ENCODE results near the gene DOCK7. TPM values are rescaled to one million over a fixed set of nuclear protein-coding genes. Genes with fewer than 3 reads are reported as not detected.
A peak's percentile ranks its signal among the peaks of the same experiment; 100 is the strongest.

DOCK7 gene
- total and polyA plus RNA-seq, 5 donors = 4.2 to 17.9 (median 12.6) TPM

DNA sequence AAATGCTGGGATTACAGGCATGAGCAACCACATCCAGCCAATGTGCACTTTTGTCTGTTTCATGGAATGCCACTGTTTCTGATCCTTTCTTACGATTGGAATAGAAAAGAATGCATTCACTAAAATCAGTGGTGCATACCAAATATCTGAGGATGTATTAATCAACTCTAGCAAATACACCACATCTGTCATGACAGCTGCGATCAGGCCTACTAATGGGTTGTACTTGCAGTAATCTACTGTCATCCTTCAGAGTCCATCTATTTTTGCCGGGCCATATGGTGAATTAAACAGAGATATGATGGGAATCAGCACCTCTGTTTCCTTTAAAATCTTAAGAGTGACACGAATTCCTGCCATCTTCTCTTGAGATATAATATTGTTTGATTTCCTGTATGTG, 259.8 kb downstream of the DOCK7 start:
- no peak for DNase-seq
- Histone ChIP-seq H3K4me3 (ENCODE audit: low read length) (no peak overlapping the region), H3K9me3 (ENCODE audit: control insufficient read depth, low read length) (no peaks in the 10 kb centered on the region), H3K4me1 (ENCODE audit: control insufficient read depth, insufficient read depth, low read length) (no peaks in the 10 kb centered on the region), H3K27me3 (ENCODE audit: control insufficient read depth, insufficient read depth) (no peaks in the 10 kb centered on the region), H3K27ac (ENCODE audit: low read length) (no peak overlapping the region)
- WGBS = 68% methylated on average over 4 of the region's 4 CpGs
- ATAC-seq = no peak
- intact Hi-C loops (cut with DNase I) = no loop called here

DNA sequence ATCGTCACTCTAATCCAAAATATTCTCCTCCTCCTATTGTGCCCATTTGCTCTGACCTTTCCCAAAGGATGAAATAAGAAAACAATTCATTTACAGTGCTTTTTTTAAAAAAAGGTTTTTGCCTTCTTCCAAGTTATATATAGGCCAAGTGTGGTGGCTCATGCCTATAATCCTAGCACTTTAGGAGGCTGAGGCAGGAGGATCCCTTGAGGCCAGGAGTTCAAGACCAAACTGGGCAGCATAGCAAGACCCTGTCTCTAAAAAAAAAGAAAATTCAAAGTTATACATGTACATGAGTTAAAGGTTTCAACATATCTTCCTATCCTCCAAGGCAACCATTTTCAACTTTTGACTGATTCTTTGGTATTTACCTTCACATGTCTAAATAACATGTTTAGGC, 261.4 kb downstream of the DOCK7 start:
- ATAC-seq = no peak
- 78% methylated on average over 1 of the region's 1 CpG for WGBS
- no peak overlapping the region for H3K27ac ChIP-seq (ENCODE audit: low read length)
- no peaks in the 10 kb centered on the region for H3K4me1 ChIP-seq (ENCODE audit: control insufficient read depth, insufficient read depth, low read length)
- no peak for DNase-seq
- H3K9me3 ChIP-seq (ENCODE audit: control insufficient read depth, low read length) = no peaks in the 10 kb centered on the region
- intact Hi-C loops (cut with DNase I) = no loop called here
- no peak overlapping the region for H3K4me3 ChIP-seq (ENCODE audit: low read length)
- no peaks in the 10 kb centered on the region for H3K27me3 ChIP-seq (ENCODE audit: control insufficient read depth, insufficient read depth)

DNA sequence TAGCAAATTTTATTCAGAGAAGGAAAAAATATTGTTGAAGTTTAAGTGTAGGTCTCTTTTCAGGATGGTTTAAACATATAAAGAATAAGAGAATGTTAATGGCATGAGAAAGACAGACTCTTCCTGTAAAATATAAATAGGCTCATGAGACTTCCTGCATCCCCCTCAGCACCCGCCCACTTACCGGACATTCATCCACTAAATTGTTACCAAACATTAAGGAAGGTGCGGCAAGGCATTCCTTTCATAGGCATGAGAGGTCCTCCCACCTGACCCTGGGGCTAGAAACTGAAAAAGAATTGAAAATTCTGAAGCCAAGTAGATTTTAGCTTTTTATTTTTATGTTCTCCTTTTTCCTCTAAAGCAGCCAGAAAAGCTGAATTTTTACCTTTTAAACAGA, 261.9 kb downstream of the DOCK7 start:
- no peaks in the 10 kb centered on the region for H3K27me3 ChIP-seq (ENCODE audit: control insufficient read depth, insufficient read depth)
- intact Hi-C loops (cut with DNase I) = no loop called here
- WGBS = 32% methylated on average over 3 of the region's 3 CpGs
- H3K4me3 ChIP-seq (ENCODE audit: low read length) = no peak overlapping the region
- H3K4me1 ChIP-seq (ENCODE audit: control insufficient read depth, insufficient read depth, low read length) = no peaks in the 10 kb centered on the region
- ATAC-seq (no peak), DNase-seq (no peak)
- H3K27ac ChIP-seq (ENCODE audit: low read length) = no peak overlapping the region
- no peaks in the 10 kb centered on the region for H3K9me3 ChIP-seq (ENCODE audit: control insufficient read depth, low read length)

DNA sequence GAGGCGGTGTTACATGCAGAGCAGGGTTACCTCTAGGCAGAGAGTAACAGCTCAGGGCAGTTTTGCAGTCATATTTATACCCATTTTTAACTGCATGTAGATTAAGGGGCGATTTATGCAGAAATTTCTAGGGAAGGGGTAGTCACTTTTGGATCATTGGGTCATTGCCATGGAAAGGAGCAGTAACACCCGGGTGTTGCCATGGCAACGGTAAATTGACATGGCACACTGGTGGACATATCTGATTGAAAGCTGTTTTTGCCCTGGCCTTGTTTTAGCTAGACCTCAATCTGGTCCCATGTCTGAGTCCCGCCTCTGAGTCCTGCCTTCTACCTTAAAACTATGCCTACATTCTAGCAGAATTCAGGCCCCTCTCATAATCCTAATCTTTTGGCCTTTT, 263.1 kb downstream of the DOCK7 start:
- H3K27ac ChIP-seq (ENCODE audit: low read length) = no peak overlapping the region
- DNase-seq (no peak), ATAC-seq (no peak)
- H3K9me3 ChIP-seq (ENCODE audit: control insufficient read depth, low read length) = no peaks in the 10 kb centered on the region
- WGBS = 84% methylated on average over 5 of the region's 5 CpGs
- no peak overlapping the region for H3K4me3 ChIP-seq (ENCODE audit: low read length)
- H3K4me1 ChIP-seq (ENCODE audit: control insufficient read depth, insufficient read depth, low read length) = no peaks in the 10 kb centered on the region
- no peaks in the 10 kb centered on the region for H3K27me3 ChIP-seq (ENCODE audit: control insufficient read depth, insufficient read depth)
- intact Hi-C loops (cut with DNase I) = no loop called here

DNA sequence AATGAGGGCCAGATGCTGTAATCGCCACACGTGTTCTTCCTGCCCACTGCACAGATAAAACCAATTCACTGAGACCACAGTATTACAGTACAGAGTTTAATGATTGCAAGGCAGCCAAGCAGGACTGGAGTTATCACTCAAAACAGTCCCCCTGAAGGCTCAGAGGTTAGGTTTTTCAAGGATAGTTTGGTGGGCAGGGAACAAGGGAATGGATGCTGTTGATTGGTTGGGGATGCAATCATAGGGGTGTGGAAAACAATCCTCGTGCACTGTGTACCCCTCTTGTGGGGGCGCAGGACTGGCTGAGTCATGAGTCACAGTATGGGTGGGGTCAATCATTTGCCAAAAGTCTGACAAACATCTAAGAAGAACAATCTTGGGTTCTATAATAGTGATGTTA, 263.8 kb downstream of the DOCK7 start:
- Histone ChIP-seq H3K9me3 (ENCODE audit: control insufficient read depth, low read length) (no peaks in the 10 kb centered on the region), H3K27me3 (ENCODE audit: control insufficient read depth, insufficient read depth) (no peaks in the 10 kb centered on the region), H3K4me3 (ENCODE audit: low read length) (no peak overlapping the region), H3K27ac (ENCODE audit: low read length) (no peak overlapping the region), H3K4me1 (ENCODE audit: control insufficient read depth, insufficient read depth, low read length) (no peaks in the 10 kb centered on the region)
- ATAC-seq (no peak), DNase-seq (no peak)
- intact Hi-C loops (cut with DNase I) = no loop called here
- WGBS = 71% methylated on average over 4 of the region's 4 CpGs

DNA sequence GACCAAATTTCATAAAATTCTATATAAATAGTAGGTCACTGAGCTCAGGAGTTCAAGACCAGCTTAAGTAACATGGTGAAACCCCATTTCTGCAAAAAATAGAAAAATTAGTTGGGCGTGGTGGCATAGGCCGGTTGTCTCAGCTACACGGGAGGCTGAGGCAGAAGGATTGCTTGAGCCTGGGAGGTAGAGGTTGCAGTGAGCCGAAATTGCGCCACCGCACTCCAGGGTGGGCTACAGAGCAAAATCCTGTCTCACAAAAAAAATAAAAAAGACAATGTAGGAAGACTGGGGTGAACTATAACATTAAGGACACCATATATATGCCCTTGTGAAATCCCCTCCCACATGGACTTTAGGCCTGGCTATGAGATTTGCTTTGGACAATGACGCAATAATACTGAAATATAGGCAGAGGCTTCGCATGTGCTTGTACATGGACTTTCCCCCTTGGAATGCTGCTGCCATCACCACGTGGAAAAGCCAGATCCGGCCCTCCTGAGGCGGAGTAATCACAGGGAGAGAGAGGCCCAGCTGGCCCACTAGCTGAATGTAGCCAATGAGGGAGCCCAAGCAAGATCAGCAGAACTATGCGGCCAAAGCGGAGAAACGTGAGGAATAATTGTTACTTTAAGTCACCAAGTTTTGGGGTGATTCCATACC, 264.5 kb downstream of the DOCK7 start:
- Histone ChIP-seq H3K9me3 (ENCODE audit: control insufficient read depth, low read length) (no peaks in the 10 kb centered on the region), H3K27me3 (ENCODE audit: control insufficient read depth, insufficient read depth) (no peaks in the 10 kb centered on the region), H3K4me1 (ENCODE audit: control insufficient read depth, insufficient read depth, low read length) (no peaks in the 10 kb centered on the region), H3K27ac (ENCODE audit: low read length) (no peak overlapping the region), H3K4me3 (ENCODE audit: low read length) (no peak overlapping the region)
- no peak for DNase-seq
- no peak for ATAC-seq
- intact Hi-C loops (cut with DNase I) = no loop called here
- 92% methylated on average over 14 of the region's 14 CpGs for WGBS

DNA sequence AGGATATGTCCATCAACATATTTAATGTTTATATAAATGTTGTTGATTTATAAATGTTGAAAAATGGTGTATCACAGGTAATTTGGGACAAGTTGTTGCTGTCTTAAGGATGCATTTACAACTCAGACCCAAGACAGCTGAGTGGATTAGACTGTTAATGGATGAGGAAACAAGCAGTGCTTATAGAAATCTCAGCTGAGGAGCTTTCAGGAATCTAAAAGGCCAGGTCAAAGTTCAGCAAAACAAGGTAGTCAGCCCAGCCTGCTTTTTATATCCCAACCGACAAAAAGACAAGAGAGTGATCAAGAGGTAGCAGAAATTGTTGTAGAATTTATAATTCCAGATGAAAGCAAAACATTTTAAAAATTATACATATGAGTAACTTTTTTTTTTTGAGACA, 268.0 kb downstream of the DOCK7 start:
- H3K4me1 ChIP-seq (ENCODE audit: control insufficient read depth, insufficient read depth, low read length) = no peaks in the 10 kb centered on the region
- H3K4me3 ChIP-seq (ENCODE audit: low read length) = no peak overlapping the region
- intact Hi-C loops (cut with DNase I) = no loop called here
- DNase-seq (no peak), ATAC-seq (no peak)
- WGBS = 73% methylated on average over 1 of the region's 1 CpG
- H3K9me3 ChIP-seq (ENCODE audit: control insufficient read depth, low read length) = no peaks in the 10 kb centered on the region
- H3K27ac ChIP-seq (ENCODE audit: low read length) = no peak overlapping the region
- no peaks in the 10 kb centered on the region for H3K27me3 ChIP-seq (ENCODE audit: control insufficient read depth, insufficient read depth)

DNA sequence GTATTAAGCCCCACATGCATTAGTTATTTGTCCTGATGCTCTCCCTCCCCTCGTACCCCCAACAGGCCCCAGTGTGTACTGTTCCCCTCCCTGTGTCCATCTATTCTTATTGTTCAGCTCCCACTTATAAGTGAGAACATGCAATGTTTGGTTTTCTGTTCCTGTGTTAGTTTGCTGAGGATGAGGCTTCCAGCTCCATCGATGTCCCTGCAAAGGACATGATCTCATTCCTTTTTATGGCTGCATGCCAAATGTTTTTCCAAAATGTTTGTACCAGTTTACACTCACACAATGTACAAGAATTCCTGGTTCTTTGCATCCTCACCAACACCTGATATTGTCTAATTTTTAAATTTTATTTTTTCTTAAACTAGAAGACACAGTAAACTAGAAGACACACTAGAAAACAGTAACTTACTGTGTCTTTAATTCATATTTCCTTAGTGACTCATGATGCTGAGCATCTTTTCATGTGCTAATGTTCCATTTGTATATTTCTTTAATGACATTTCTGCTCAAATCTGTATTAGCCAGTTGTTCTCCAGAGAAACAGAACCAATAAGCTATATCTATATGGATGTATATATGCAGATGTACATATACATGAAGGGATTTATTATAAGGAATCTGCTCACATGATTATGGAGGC, 270.7 kb downstream of the DOCK7 start:
- DNase-seq (no peak), ATAC-seq (no peak)
- H3K4me1 ChIP-seq (ENCODE audit: control insufficient read depth, insufficient read depth, low read length) = no peaks in the 10 kb centered on the region
- no peaks in the 10 kb centered on the region for H3K27me3 ChIP-seq (ENCODE audit: control insufficient read depth, insufficient read depth)
- 43% methylated on average over 2 of the region's 2 CpGs for WGBS
- no peak overlapping the region for H3K4me3 ChIP-seq (ENCODE audit: low read length)
- no peak overlapping the region for H3K27ac ChIP-seq (ENCODE audit: low read length)
- intact Hi-C loops (cut with DNase I) = no loop called here
- no peaks in the 10 kb centered on the region for H3K9me3 ChIP-seq (ENCODE audit: control insufficient read depth, low read length)

DNA sequence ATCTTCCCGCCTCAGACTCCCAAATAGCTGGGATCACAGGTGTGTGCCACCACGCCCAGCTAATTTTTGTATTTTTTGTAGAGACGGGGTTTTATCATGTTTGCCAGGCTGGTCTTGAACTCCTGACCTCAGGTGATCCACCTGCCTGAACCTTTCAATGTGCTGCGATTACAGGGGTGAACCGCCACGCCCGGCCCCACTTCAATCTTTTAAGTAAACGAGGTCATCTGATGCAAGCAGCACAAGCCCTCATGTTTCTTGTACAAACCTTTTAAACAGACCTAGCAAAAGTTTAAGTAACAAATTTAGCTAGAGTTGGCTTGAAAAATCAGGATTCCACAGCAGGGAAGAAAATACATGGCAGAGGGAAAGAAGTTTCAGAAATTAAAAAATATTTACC, 272.5 kb downstream of the DOCK7 start:
- Histone ChIP-seq H3K9me3 (ENCODE audit: control insufficient read depth, low read length) (no peaks in the 10 kb centered on the region), H3K27ac (ENCODE audit: low read length) (no peak overlapping the region), H3K27me3 (ENCODE audit: control insufficient read depth, insufficient read depth) (no peaks in the 10 kb centered on the region), H3K4me3 (ENCODE audit: low read length) (no peak overlapping the region), H3K4me1 (ENCODE audit: control insufficient read depth, insufficient read depth, low read length) (no peaks in the 10 kb centered on the region)
- ATAC-seq = no peak
- intact Hi-C loops (cut with DNase I) = no loop called here
- WGBS = 92% methylated on average over 8 of the region's 8 CpGs
- DNase-seq = no peak

DNA sequence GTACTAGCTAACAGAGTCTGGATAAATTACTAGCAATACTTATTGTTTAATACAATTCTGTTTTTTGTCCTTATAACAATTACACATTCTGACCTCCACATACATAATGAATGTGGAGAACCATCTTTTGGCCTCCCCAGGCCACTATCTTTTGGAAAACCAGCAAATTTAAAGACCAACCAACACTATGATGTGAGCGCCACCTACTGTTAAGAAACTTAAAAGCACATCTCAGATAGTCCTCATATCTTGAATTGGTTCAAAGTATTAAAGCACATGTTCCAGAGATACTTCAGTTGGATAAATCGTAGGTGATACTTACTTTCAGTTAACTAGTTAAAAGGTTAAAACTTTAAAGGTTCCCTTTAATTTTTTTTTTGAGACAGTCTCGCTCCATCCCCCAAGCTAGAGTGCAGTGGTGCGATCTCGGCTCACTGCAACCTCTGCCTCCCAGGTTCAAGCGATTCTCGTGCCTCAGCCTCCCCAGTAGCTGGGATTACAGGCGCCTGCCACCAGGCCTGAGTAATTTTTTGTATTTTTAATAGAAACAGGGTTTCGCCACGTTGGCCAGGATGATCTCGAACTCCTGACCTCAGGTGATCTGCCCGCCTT, 280.7 kb downstream of the DOCK7 start:
- Histone ChIP-seq H3K4me1 (ENCODE audit: control insufficient read depth, insufficient read depth, low read length) (no peaks in the 10 kb centered on the region), H3K9me3 (ENCODE audit: control insufficient read depth, low read length) (no peaks in the 10 kb centered on the region), H3K4me3 (ENCODE audit: low read length) (no peak overlapping the region), H3K27me3 (ENCODE audit: control insufficient read depth, insufficient read depth) (no peaks in the 10 kb centered on the region), H3K27ac (ENCODE audit: low read length) (no peak overlapping the region)
- intact Hi-C loops (cut with DNase I) = loop anchor here (2.0 to 5.0 kb wide), 2 partner anchors 230 to 233 kb away; no protein-coding TSS in a partner anchor
- WGBS = 70% methylated on average over 12 of the region's 12 CpGs
- no peak for DNase-seq
- ATAC-seq = peak; percentile 41 to 45

DNA sequence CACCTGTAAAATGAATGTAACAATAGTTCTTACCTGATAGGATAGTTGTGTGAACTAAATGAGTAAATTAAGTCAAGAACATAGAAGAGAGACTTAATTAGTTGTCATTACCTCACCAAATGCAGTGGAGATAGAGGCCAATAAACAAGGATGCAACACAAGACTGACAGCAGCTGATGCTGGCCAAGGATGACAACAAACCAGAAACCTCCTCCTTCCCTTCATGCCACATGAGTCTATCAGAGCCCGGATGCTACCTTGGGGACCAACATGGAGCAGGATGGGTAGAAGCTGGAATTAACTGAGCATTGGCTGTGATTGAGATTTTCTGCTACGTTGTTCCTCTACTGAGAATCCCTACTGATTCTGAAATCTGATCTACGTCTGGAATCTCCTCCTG, 281.6 kb downstream of the DOCK7 start:
- intact Hi-C loops (cut with DNase I) = loop anchor here in 2 of 4 donors (2.0 to 5.0 kb wide), 2 partner anchors 229 to 232 kb away; no protein-coding TSS in a partner anchor
- Histone ChIP-seq H3K9me3 (ENCODE audit: control insufficient read depth, low read length) (no peaks in the 10 kb centered on the region), H3K4me3 (ENCODE audit: low read length) (no peak overlapping the region), H3K27ac (ENCODE audit: low read length) (no peak overlapping the region), H3K27me3 (ENCODE audit: control insufficient read depth, insufficient read depth) (no peaks in the 10 kb centered on the region), H3K4me1 (ENCODE audit: control insufficient read depth, insufficient read depth, low read length) (no peaks in the 10 kb centered on the region)
- WGBS = 77% methylated on average over 3 of the region's 3 CpGs
- no peak for DNase-seq
- no peak for ATAC-seq

Measured in right cardiac atrium (tissue), 5 donors.